OCI-LY1 (cell line): ENCODE results near the gene TTC17.

Source experiments
- CTCF ChIP-seq: fragments of 200-600 bp; sonication (generic), shearing (Covaris generic); IDR thresholded peaks from 2 replicates; pipeline ENCODE4 v1.5.1; 2017; ENCODE audit warnings: mild to moderate bottlenecking, antibody characterized with exemption, low read length, moderate library complexity, mixed read lengths
- EZH2 ChIP-seq: fragments of 200-600 bp; sonication (generic), shearing (Covaris generic); IDR thresholded peaks from 2 replicates; pipeline ENCODE4 v1.8.0; 2017; ENCODE audit warnings: borderline replicate concordance, mixed run types, mild to moderate bottlenecking, antibody characterized with exemption, low read length, moderate library complexity, mixed read lengths

GRCh38 chr11:43392713-43393112, 34.0 kb downstream of the TTC17 start:
- no peak for TF ChIP-seq CTCF
- TF ChIP-seq EZH2, result no peak
